Mucosa of descending colon (tissue), 3 donors: ENCODE data around the gene ZNF200. TPM values are rescaled to one million over a fixed set of nuclear protein-coding genes. Genes with fewer than 3 reads are reported as not detected.

Source experiments
- ATAC-seq: fragments of 200-7000 bp; cut with Tn5 transposase; one replicate; pipeline ENCODE4 v1.9.1; 2020; ENCODE audit warnings: mild to moderate bottlenecking, moderate library complexity
- DNase-seq, 3 donors: peaks; one replicate each; pipeline ENCODE4 v3.0.0-alpha.2; 2020
- H3K36me3 ChIP-seq: fragments of 200-600 bp; one replicate; pipeline ENCODE4 v1.8.0; 2021; ENCODE audit warnings: low read depth, mild to moderate bottlenecking
- H3K4me1 ChIP-seq: fragments of 200-600 bp; one replicate; pipeline ENCODE4 v1.8.0; 2021; ENCODE audit warnings: low read depth, mild to moderate bottlenecking
- H3K4me3 ChIP-seq: fragments of 200-600 bp; one replicate; pipeline ENCODE4 v1.8.0; 2021; ENCODE audit warnings: mild to moderate bottlenecking
- H3K9me3 ChIP-seq: fragments of 200-600 bp; one replicate; pipeline ENCODE4 v1.8.0; 2021; ENCODE audit warnings: mild to moderate bottlenecking
- intact Hi-C, 2 donors: fragments of 100-400 bp; cut with DNase I in 1 of 2; cut with micrococcal nuclease in 1 of 2; formaldehyde crosslinking; loops; one replicate each; pipeline versions ENCODE4 v1.11.0 to v1.11.1; 2022; cut with DNase I, micrococcal nuclease
- total RNA-seq, 3 donors: library from RNA; stranded (reverse); fragmentation: NEBNext Ultra II Directional in 2 of 3; extraction: Animal tissue kit (Norgen Biotek cat#: 25700) in 2 of 3; gene quantifications; one replicate each; pipeline versions ENCODE4 v1.2.1 to v1.2.4, GENCODE V29; 2021 to 2023
- TF ChIP-seq, protein P1 (sequence below): fragments of 200-600 bp; IDR thresholded peaks from one replicate; pipeline ENCODE4 v1.8.0; 2022; ENCODE audit warnings: antibody characterized with exemption, mild to moderate bottlenecking
- donor health status: DM: no; HTN: no; CAD: no; lungs with moderate emphysema.
- donor health status: DM: no; HTN: no; CAD: no.
- donor health status: DM: no; HTN: yes; CAD: no.

Gene ZNF200
- total RNA-seq, 3 donors from 2014 or later: 6.6 to 8.0 (median 8.0) TPM

DNA sequence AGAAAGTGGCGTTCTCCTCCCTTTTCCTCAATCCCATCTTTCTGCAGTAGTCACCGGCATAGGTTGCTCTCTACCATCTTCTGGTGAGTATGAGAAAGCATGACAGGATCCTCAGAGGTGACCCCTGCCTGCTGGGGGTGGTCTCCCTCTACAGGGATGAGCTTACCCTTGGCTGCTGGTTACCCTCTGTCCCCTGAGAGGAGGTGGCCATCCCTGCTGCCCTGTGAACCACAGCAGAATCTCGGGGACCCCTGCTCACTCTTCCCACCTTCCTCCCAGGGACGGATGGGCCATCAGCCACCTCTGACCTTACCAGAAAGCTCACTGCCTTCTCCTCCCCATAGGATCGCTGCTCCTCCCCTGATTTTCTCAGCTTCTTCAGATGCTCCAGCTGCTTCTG is 13.6 kb upstream of the ZNF200 start:
- intact Hi-C loops: no loop called here
- TF ChIP-seq, protein P1, sequence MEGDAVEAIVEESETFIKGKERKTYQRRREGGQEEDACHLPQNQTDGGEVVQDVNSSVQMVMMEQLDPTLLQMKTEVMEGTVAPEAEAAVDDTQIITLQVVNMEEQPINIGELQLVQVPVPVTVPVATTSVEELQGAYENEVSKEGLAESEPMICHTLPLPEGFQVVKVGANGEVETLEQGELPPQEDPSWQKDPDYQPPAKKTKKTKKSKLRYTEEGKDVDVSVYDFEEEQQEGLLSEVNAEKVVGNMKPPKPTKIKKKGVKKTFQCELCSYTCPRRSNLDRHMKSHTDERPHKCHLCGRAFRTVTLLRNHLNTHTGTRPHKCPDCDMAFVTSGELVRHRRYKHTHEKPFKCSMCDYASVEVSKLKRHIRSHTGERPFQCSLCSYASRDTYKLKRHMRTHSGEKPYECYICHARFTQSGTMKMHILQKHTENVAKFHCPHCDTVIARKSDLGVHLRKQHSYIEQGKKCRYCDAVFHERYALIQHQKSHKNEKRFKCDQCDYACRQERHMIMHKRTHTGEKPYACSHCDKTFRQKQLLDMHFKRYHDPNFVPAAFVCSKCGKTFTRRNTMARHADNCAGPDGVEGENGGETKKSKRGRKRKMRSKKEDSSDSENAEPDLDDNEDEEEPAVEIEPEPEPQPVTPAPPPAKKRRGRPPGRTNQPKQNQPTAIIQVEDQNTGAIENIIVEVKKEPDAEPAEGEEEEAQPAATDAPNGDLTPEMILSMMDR: no peak
- Histone ChIP-seq H3K4me1 (no peaks in the 10 kb centered on the region), H3K36me3 (no peaks in the 10 kb centered on the region), H3K9me3 (no peaks in the 10 kb centered on the region), H3K4me3 (no peak overlapping the region)
- ATAC-seq (no peak), DNase-seq (no peak)

DNA sequence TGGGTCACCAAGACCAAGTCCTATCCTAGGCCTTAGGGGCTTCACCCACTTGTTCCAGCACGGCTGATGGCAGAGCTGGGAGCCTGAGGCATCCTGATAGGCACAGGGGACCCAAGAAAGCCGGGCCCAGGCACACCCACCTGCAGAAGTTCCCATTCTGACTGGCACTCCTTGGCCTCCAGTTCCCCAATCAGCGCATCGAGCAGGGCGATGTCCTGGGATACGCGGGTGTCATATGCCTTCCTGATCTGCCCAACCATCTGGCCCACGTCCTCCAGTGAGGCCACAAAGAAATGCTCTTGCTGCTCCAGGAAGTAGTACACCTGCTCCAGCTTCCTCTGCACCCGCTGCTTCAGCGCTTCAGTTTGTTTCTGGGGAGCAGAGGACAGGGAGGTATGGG is 11.9 kb upstream of the ZNF200 start:
- intact Hi-C loops: no loop called here
- H3K4me1 ChIP-seq: no peaks in the 10 kb centered on the region
- no peaks in the 10 kb centered on the region for H3K9me3 ChIP-seq
- H3K4me3 ChIP-seq: no peak overlapping the region
- ATAC-seq (no peak), DNase-seq (no peak)
- TF ChIP-seq, protein P1: no peak
- no peaks in the 10 kb centered on the region for H3K36me3 ChIP-seq

DNA sequence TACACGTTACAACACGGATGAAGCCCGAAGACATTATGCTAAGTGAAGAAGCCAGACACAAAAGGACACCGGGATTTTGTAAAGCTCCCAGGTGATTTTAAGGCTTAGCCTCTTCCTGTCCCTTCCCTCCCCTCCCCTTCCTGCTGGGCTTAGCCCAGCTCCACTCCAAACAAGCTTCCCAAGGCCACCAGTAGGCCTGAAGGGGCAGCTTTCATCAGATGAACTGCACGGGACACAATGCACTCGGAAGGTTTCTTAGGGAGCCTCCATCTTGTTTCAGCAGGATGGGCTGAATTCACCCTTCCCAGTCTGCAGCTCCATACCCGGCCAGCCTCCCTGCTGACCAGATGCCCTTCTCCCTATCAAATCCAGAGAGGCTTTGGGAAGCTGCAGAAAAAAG is 11.0 kb upstream of the ZNF200 start:
- H3K36me3 ChIP-seq: no peaks in the 10 kb centered on the region
- no peak for DNase-seq
- intact Hi-C loops: no loop called here
- H3K4me3 ChIP-seq: no peak overlapping the region
- no peak for ATAC-seq
- TF ChIP-seq, protein P1: no peak
- no peaks in the 10 kb centered on the region for H3K9me3 ChIP-seq
- no peaks in the 10 kb centered on the region for H3K4me1 ChIP-seq

DNA sequence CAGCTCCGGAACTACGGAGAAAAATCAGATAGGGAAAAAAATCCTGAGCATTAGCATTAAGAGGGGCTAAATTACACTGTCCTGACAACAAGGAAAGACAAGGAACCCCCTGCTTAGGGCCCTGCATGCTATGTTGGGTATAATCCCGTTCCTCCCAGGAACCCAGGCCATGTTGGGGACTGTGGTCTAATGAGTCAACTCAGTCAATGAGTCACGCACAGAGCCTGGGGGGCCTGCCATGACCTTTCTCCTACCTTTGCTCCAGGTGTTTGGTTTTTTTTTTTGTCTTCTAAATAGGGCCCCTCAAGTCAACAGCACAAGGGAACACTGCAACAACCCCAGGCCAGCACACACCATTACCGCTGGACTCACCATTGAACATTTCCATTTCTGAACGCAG is 8.9 kb upstream of the ZNF200 start:
- intact Hi-C loops: no loop called here
- Histone ChIP-seq H3K4me3 (no peak overlapping the region), H3K9me3 (no peaks in the 10 kb centered on the region), H3K36me3 (no peaks in the 10 kb centered on the region), H3K4me1 (no peaks in the 10 kb centered on the region)
- TF ChIP-seq, protein P1: no peak
- DNase-seq: no peak
- ATAC-seq: no peak

DNA sequence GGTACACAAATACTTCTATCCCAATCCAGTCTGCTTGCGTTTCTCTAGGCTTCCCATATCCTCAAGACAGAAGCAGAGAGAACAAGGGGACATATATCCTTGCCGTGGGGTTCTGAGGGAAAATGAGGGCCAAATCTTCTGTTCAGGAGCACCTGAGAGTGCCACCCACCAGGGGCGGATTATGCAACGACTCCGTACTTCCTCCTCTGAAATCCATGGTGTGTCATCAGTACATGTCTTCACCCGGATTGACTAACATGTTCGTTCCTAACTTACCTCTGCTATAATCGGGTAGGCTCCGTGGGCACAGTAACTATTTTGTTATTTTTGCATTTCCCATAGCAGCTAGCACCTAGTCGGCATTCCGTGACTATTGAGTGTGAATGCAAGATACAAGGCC is 7.8 kb upstream of the ZNF200 start:
- TF ChIP-seq, protein P1: no peak
- ATAC-seq: no peak
- Histone ChIP-seq H3K36me3 (no peaks in the 10 kb centered on the region), H3K9me3 (no peaks in the 10 kb centered on the region), H3K4me3 (no peak overlapping the region), H3K4me1 (no peaks in the 10 kb centered on the region)
- no peak for DNase-seq
- intact Hi-C loops: no loop called here

DNA sequence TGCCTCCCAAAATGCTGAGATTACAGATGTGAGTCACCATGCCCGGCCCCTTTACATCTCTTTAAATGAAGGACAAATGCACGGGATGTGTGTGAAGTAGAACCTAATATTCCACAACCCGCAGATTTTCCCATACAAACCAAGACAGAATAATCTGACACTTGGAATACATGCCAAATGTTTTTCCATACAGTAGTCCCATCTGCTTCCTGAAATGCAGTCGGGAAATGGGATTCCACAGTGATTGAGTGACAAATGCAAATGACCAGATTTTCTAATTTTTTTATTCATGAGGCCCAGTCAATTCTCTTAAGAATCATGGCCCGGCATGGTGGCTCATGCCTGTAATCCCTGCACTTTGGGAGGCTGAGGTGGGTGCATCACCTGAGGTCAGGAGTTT is 6.8 kb upstream of the ZNF200 start:
- TF ChIP-seq, protein P1: no peak
- H3K4me3 ChIP-seq: no peak overlapping the region
- H3K4me1 ChIP-seq: no peaks in the 10 kb centered on the region
- ATAC-seq (no peak), DNase-seq (no peak)
- H3K36me3 ChIP-seq: no peaks in the 10 kb centered on the region
- no peaks in the 10 kb centered on the region for H3K9me3 ChIP-seq
- intact Hi-C loops: no loop called here
